Fibroblast of the aortic adventitia (primary cell): ENCODE data around the gene ZMIZ1. TPM values are rescaled to one million over a fixed set of nuclear protein-coding genes. Genes with fewer than 3 reads are reported as not detected.

ENCODE experiments used
- DNase-seq: peaks from one replicate; pipeline ENCODE4 v3.0.0-alpha.2; 2010; ENCODE audit warnings: low read depth
- H3K4me3 ChIP-seq: 2 replicates; pipeline ENCODE4 v1.5.1; 2011; ENCODE audit warnings: low read depth, mild to moderate bottlenecking, control low read depth, low read length, moderate library complexity
- CTCF ChIP-seq: IDR thresholded peaks from 2 replicates; pipeline ENCODE4 v1.5.1; 2011; ENCODE audit warnings: mild to moderate bottlenecking, low read length, control low read depth, inconsistent platforms; ENCODE audit not compliant: insufficient read depth
- total RNA-seq: library from RNA; depleted of rRNA; stranded (reverse); fragments of >200 nt; gene quantifications from 2 replicates; pipeline ENCODE4 v1.2.3, GENCODE V29; 2012; ENCODE audit warnings: low replicate concordance

ZMIZ1 gene
- total RNA-seq, 1 donor: 28.1 TPM

GRCh38 chr10:79088613-79089355 is 20.0 kb downstream of the ZMIZ1 start:
- H3K4me3 ChIP-seq: no peak overlapping the region
- no peak for DNase-seq
- no peak for TF ChIP-seq CTCF

- H3K4me3 ChIP-seq: no peak overlapping the region
- no peak for TF ChIP-seq CTCF
- DNase-seq: no peak
Measured at GRCh38 chr10:79089632-79090031, 20.9 kb downstream of the ZMIZ1 start.

GRCh38 chr10:79090134-79090803 is 21.5 kb downstream of the ZMIZ1 start:
- H3K4me3 ChIP-seq: no peak overlapping the region
- no peak for TF ChIP-seq CTCF
- peak; percentile 63 for DNase-seq

- no peak for TF ChIP-seq CTCF
- no peak overlapping the region for H3K4me3 ChIP-seq
- DNase-seq: no peak
Measured at GRCh38 chr10:79092292-79092896, 23.6 kb downstream of the ZMIZ1 start.

GRCh38 chr10:79093658-79094411 is 25.1 kb downstream of the ZMIZ1 start:
- no peak overlapping the region for H3K4me3 ChIP-seq
- DNase-seq: peak; percentile 64
- no peak for TF ChIP-seq CTCF

- DNase-seq: no peak
- H3K4me3 ChIP-seq: no peak overlapping the region
- TF ChIP-seq CTCF: no peak
Measured at GRCh38 chr10:79094412-79095175, 25.8 kb downstream of the ZMIZ1 start.
